GM12892 (cell line): ENCODE measurements around the gene PAX2.

Experiments used
- POLR2A ChIP-seq: IDR thresholded peaks from 2 replicates; pipeline ENCODE4 v1.6.1; 2011; ENCODE audit warnings: low read depth, low read length, control low read depth
- TAF1 ChIP-seq: IDR thresholded peaks from 2 replicates; pipeline ENCODE4 v1.6.1; 2011; ENCODE audit warnings: low read depth, mild to moderate bottlenecking, control low read depth, low read length, borderline replicate concordance

- TF ChIP-seq POLR2A (no peak), TAF1 (no peak)
Observed at GRCh38 chr10:100867261-100867963, 122.0 kb downstream of the PAX2 start.
